Choroid plexus epithelial cell (primary cell): ENCODE measurements around the gene SREBF2.

Experiments
- DNase-seq: peaks from one replicate; pipeline ENCODE4 v3.0.0-alpha.2; 2010; ENCODE audit warnings: low read depth
- H3K4me3 ChIP-seq: 2 replicates; pipeline ENCODE4 v1.5.1; 2011; ENCODE audit warnings: low read depth, mild to moderate bottlenecking, control low read depth, low read length, moderate library complexity
- TF ChIP-seq, protein P1 (sequence below): conservative IDR thresholded peaks from 2 replicates; pipeline ENCODE4 v1.5.1; 2011; ENCODE audit warnings: low read depth, mild to moderate bottlenecking, control low read depth, inconsistent platforms, low read length, moderate library complexity

Gene SREBF2

DNA sequence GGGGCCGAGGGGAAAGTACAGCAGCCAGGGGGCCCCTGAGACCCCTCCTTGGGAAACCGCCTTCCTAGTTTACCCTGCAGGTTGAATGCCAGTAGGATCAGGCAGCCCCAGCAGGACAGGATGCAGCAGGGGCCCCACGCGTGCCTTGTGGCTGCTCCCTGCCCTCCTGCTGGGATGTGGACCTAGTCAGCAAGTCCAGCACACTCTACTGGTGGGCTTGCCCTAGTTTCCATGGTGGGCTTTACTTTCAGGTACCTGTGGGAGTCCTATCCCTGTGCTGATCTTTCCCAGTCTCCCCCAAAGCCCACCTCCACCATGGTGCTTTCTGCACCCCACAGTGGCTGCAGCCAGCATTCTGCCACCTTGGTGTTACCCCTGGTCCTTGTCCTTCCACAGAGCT lies 59.8 kb downstream of the SREBF2 start:
- TF ChIP-seq, protein P1, sequence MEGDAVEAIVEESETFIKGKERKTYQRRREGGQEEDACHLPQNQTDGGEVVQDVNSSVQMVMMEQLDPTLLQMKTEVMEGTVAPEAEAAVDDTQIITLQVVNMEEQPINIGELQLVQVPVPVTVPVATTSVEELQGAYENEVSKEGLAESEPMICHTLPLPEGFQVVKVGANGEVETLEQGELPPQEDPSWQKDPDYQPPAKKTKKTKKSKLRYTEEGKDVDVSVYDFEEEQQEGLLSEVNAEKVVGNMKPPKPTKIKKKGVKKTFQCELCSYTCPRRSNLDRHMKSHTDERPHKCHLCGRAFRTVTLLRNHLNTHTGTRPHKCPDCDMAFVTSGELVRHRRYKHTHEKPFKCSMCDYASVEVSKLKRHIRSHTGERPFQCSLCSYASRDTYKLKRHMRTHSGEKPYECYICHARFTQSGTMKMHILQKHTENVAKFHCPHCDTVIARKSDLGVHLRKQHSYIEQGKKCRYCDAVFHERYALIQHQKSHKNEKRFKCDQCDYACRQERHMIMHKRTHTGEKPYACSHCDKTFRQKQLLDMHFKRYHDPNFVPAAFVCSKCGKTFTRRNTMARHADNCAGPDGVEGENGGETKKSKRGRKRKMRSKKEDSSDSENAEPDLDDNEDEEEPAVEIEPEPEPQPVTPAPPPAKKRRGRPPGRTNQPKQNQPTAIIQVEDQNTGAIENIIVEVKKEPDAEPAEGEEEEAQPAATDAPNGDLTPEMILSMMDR = no peak
- no peak overlapping the region for H3K4me3 ChIP-seq
- DNase-seq = no peak

DNA sequence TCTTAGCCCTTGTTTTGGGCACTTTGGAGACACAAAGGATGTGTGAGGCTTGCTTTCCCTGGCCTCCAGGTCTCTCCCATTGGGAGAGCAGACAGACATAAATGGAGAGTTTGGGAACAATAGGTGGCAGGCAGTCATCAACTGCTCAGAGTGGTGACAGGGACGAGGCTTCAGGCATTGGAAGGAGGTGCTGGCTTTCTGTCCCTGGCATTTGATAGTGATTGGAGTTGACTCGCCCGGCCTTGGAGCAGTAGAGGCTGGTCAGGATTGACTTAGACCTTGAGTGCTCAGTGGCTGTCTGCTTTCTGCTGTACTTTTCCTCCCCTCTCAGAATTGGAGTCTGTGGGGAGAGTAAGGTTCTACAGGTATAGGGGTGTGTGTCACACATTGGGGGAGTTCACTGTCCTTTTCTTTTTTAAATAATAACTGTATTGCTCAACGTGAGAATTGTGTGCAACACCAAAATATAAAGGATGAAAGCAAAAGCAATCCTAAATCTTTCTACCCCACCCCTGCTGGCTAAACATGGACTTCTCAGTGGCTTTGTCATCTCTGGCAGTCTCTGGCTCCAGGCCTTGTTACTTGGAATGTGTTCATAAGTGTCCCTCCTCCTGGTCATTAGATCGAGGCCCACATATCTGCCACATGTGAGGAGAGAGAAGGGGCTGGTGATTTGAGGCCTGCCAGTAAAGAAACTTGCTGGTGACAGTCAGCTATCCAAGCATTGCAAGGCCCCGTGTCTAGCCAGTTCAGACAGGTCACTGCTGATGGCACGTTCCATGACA lies 60.9 kb downstream of the SREBF2 start:
- no peak overlapping the region for H3K4me3 ChIP-seq
- DNase-seq = no peak
- TF ChIP-seq, protein P1 = no peak

DNA sequence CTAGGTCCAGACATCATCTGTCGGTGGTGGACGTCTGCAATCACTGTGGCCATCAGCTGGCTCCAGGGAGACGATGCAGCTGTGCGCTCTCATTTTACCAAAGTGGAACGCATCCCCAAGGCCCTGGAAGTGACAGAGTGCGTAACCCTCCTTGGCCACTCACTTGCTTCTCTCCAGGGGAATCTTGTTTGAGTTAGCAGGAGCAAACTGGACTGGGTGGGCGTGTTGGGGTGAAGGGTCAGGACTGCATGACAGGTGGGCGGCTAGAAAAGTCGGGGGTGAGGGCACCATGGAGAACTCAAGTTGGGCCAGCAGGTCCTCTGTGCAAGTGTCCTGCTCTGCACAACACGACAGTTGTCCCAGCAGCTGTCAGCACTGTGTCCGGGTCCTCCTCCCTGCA lies 65.7 kb downstream of the SREBF2 start:
- no peak for DNase-seq
- TF ChIP-seq, protein P1 = no peak

DNA sequence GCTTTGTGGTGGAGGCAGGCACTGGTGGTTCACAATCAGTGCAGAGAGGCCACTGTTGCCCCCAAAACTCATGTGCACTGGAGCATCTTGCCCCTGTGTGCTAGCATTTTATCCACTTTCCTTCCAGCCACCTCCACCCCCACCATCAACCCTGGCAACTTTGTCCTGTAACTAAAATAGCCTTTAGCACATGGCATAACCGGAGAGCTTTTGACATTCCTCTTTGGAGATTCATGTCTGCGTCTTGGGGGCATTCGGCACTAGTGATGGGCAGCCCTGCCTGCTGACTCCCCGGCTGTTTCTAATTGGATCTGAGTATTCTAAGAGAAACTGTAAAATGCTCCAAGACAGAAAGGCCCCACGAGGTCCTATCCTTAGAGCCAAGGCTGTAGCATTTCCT lies 66.2 kb downstream of the SREBF2 start:
- H3K4me3 ChIP-seq = no peak overlapping the region
- TF ChIP-seq, protein P1 = no peak
- DNase-seq = no peak

More for the DNA sequence above, 65.7 kb downstream of the SREBF2 start:
- H3K4me3 ChIP-seq = no peak overlapping the region

DNA sequence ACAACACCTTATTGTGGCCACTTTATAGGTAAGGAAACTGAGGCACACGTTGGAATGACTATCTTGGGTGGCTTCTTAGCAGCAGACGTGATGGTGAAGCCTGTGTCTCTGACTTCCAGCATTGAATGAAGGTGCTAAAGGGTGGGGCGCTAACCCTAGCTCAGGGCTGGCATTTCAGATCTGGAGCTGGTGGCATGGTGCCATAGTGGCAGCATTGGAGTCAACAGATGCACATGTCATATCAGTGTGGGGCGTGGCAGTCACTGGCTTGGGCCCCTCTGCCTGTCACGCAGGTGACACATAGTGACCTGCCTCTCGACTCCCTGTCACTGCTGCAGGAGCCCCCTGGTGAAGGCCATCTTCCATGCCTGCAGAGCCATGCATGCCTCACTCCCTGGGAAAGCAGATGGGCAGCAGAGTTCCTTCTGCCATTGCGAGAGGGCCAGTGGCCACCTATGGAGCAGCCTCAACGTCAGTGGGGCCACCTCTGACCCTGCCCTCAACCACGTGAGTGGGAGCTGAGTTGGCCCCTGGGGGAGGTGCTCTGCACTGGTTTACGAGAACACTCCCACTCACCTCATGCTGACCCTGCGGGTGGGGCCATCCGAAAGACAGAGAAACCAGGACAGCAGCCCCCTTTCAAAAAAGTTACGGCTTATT lies 67.2 kb downstream of the SREBF2 start:
- TF ChIP-seq, protein P1 = no peak
- no peak for DNase-seq
- no peak overlapping the region for H3K4me3 ChIP-seq

DNA sequence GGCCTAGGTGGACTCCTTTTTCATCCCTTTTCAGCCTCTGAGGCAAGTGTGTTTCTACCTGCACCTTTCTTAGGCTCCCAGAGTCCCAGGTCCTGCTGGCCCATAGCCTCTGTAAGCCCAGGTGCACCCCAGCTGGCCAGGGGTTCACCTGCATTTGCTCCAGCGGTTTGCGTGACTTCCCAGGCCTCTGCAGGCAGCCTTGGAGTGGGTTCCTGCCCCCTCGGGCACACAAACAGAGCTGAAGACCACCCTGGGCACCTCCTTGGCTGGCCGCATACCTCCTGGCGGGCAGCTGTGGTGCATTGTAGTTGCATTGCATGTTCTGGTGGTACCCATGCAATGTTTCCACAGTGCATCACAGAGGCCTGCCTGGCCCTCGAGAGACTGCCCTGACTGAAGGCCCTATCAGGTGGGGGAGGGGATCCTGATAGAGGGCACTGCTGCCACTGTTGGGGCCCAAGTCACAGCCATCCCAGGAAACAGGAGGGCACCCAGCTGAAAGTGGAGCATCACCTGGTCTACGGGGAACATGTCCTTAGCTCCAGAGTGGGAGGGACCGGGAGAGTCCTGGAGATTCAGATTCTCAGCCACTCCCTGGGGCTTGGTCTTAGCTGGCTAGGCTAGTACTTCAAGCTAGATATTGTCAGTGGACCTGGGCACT lies 67.9 kb downstream of the SREBF2 start:
- TF ChIP-seq, protein P1 = no peak
- no peak for DNase-seq
- no peak overlapping the region for H3K4me3 ChIP-seq
